CD14-positive monocyte (primary cell): Measurements from ENCODE around the gene UTP4. TPM values are rescaled to one million over a fixed set of nuclear protein-coding genes. Genes with fewer than 3 reads are reported as not detected.

Experiments used
- DNase-seq, 3 donors: peaks; one replicate each; pipeline ENCODE4 v3.0.0-alpha.2; 2011 to 2022
- H2AFZ ChIP-seq: 2 replicates; pipeline ENCODE4 v1.6.0; 2012; ENCODE audit warnings: mild to moderate bottlenecking, low read depth, low read length, inconsistent platforms; ENCODE audit not compliant: insufficient read depth, poor library complexity, severe bottlenecking
- H3K27ac ChIP-seq, 2 donors: 1 replicate in 1 of 2; 2 replicates in 1 of 2; pipeline ENCODE4 v1.5.1; 2012 to 2013; ENCODE audit warnings: low read length in 2 of 2, control low read depth in 1 of 2, inconsistent platforms in 1 of 2, low read depth in 1 of 2, mild to moderate bottlenecking in 1 of 2
- H3K27me3 ChIP-seq, 2 donors: one replicate each; pipeline versions ENCODE4 v1.6.0 to v1.6.1; 2011 to 2013; ENCODE audit warnings: low read length in 2 of 2; ENCODE audit not compliant: control insufficient read depth in 2 of 2, insufficient read depth in 2 of 2
- H3K36me3 ChIP-seq, 2 donors: replicated peaks in 1 of 2; 1 replicate in 1 of 2; 2 replicates in 1 of 2; pipeline versions ENCODE4 v1.5.1 to v1.6.1; 2012 to 2013; ENCODE audit warnings: low read length in 2 of 2, control low read depth in 1 of 2, inconsistent platforms in 1 of 2, mild to moderate bottlenecking in 1 of 2; ENCODE audit not compliant: insufficient read depth in 2 of 2, control insufficient read depth in 1 of 2
- H3K4me1 ChIP-seq, 2 donors: 1 replicate in 1 of 2; 2 replicates in 1 of 2; pipeline versions ENCODE4 v1.5.1 to v1.6.1; 2012 to 2013; ENCODE audit warnings: low read length in 2 of 2, control low read depth in 1 of 2, inconsistent platforms in 1 of 2, mild to moderate bottlenecking in 1 of 2, moderate library complexity in 1 of 2; ENCODE audit not compliant: insufficient read depth in 2 of 2, control insufficient read depth in 1 of 2
- H3K4me2 ChIP-seq: replicated peaks from 2 replicates; pipeline ENCODE3; 2012; ENCODE audit warnings: low read length, moderate library complexity, mild to moderate bottlenecking; ENCODE audit not compliant: poor library complexity, severe bottlenecking; ENCODE audit errors: extremely low read depth
- H3K4me3 ChIP-seq, 3 experiments: fragments of 200-600 bp in 1 of 3; sonication (generic) in 1 of 3; replicated peaks in 1 of 3; 1 replicate in 2 of 3; 2 replicates in 1 of 3; pipeline ENCODE4 v1.5.1; 2011 to 2013; ENCODE audit warnings: low read length in 3 of 3, mild to moderate bottlenecking in 3 of 3, control low read depth in 2 of 3, low read depth in 2 of 3, inconsistent platforms in 1 of 3, moderate library complexity in 1 of 3
- H3K79me2 ChIP-seq: 2 replicates; pipeline ENCODE4 v1.6.0; 2012; ENCODE audit warnings: mild to moderate bottlenecking, control low read depth, inconsistent platforms, low read length, moderate library complexity; ENCODE audit not compliant: insufficient read depth
- H3K9ac ChIP-seq: 2 replicates; pipeline ENCODE4 v1.6.0; 2017; ENCODE audit warnings: low read length, mild to moderate bottlenecking; ENCODE audit not compliant: insufficient read depth, poor library complexity, severe bottlenecking
- H3K9me3 ChIP-seq, 2 donors: replicated peaks in 1 of 2; 1 replicate in 1 of 2; 2 replicates in 1 of 2; pipeline versions ENCODE4 v1.5.1 to v1.6.1; 2012 to 2013; ENCODE audit warnings: low read length in 2 of 2, control low read depth in 1 of 2; ENCODE audit not compliant: control insufficient read depth in 1 of 2, insufficient read depth in 1 of 2
- H4K20me1 ChIP-seq: 2 replicates; pipeline ENCODE4 v1.6.0; 2012; ENCODE audit warnings: mild to moderate bottlenecking, low read length, control low read depth, moderate library complexity; ENCODE audit not compliant: insufficient read depth
- H3K27ac Mint-ChIP-seq, 7 donors: one replicate each; pipeline ENCODE4 v1.8.0; 2020; ENCODE audit warnings: mild to moderate bottlenecking in 7 of 7, mixed read lengths in 7 of 7, moderate library complexity in 6 of 7, inconsistent platforms in 2 of 7
- H3K27me3 Mint-ChIP-seq, 3 donors: one replicate each; pipeline ENCODE4 v1.8.0; 2021 to 2022; ENCODE audit warnings: low read depth in 3 of 3, mild to moderate bottlenecking in 3 of 3, mixed read lengths in 3 of 3, moderate library complexity in 3 of 3, inconsistent platforms in 1 of 3
- H3K36me3 Mint-ChIP-seq, 2 donors: one replicate each; pipeline ENCODE4 v1.8.0; 2020; ENCODE audit warnings: mixed read lengths in 2 of 2, inconsistent platforms in 1 of 2, mild to moderate bottlenecking in 1 of 2
- H3K4me1 Mint-ChIP-seq: one replicate; pipeline ENCODE4 v1.8.0; 2020; ENCODE audit warnings: mild to moderate bottlenecking, mixed read lengths
- H3K4me3 Mint-ChIP-seq, 2 donors: one replicate each; pipeline ENCODE4 v1.8.0; 2020; ENCODE audit warnings: mild to moderate bottlenecking in 2 of 2, mixed read lengths in 2 of 2, moderate library complexity in 1 of 2
- H3K9me3 Mint-ChIP-seq, 7 donors: one replicate each; pipeline ENCODE4 v1.8.0; 2020 to 2022; ENCODE audit warnings: mixed read lengths in 7 of 7, mild to moderate bottlenecking in 6 of 7, moderate library complexity in 6 of 7, inconsistent platforms in 2 of 7
- CTCF ChIP-seq: fragments of 200-600 bp; IDR thresholded peaks from one replicate; pipeline ENCODE4 v1.8.0; 2022; ENCODE audit warnings: antibody characterized with exemption, mild to moderate bottlenecking
- WGBS: methylation state at CpG from one replicate; pipeline ENCODE4 v1.1.5; 2013; ENCODE audit warnings: missing lambda C conversion rate; ENCODE audit not compliant: insufficient coverage; 5-methylcytosine and 5-hydroxymethylcytosine counted together
- intact Hi-C, 2 donors: fragments of 100-400 bp; cut with micrococcal nuclease; formaldehyde crosslinking; loops; one replicate each; pipeline versions ENCODE4 v1.15.0 to v1.15.1; 2023
- polyA plus RNA-seq, 3 donors: library from polyadenylated mRNA; depleted of rRNA in 1 of 3; unstranded in 2 of 3; stranded (reverse) in 1 of 3; fragments of 300-500 nt in 2 of 3; fragments of >200 nt in 1 of 3; fragmentation: Illumina TruSeq in 2 of 3; gene quantifications; 1 replicate in 2 of 3; 2 replicates in 1 of 3; pipeline ENCODE4 v1.2.3, GENCODE V29; 2012 to 2021

The UTP4 gene
- polyA plus RNA-seq, 3 donors: 15.3 to 27.8 (median 19.6) TPM

DNA sequence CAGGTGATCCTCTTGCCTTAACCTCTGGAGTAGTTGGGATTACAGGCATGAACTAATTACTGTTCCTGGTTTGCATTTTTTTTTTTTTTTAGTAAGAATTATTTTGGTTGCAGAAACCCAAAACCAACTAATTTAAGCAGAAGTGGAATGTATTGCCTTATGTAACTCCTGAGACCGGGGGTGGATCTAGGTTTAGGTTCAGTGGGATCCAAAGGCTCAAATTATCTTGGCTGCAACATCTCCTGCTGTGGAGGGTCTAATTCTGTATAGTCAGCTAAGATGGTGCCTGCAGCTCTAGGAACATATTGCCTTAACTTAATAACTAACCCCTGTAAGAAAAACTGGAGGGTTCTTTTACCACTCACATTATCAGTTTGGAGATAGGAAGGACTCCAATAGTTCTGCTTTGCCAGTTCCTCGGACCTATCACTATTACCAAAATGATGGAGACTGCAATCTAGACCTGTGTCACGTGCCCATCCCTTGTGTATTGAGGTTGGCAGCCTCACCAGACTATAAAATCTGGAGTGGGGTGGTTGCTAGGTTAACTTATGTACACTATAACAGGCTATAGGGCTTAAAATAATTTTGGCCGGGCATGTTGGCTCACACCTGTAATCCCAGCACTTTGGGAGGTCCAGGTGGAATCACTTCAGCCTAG is 63.0 kb downstream of the UTP4 start:
- no peaks in the 10 kb centered on the region for H3K36me3 ChIP-seq
- H3K4me3 ChIP-seq: no peak overlapping the region
- H3K79me2 ChIP-seq: no peaks in the 10 kb centered on the region
- H3K9me3 Mint-ChIP-seq: peaks cover 0 to 3% (median 0%) of the 10 kb centered on the region in 7 donors
- TF ChIP-seq CTCF: no peak
- H3K27me3 Mint-ChIP-seq: peaks cover 10 to 47% (median 18%) of the 10 kb centered on the region in 3 donors
- 100% methylated on average over 1 of the region's 4 CpGs for WGBS
- DNase-seq: no peak
- H3K9ac ChIP-seq: no peak overlapping the region
- peaks cover 12% of the 10 kb centered on the region for H3K4me1 Mint-ChIP-seq
- peaks cover 5 to 6% of the 10 kb centered on the region in 2 donors for H3K4me1 ChIP-seq
- H3K27ac ChIP-seq: no peak overlapping the region
- H4K20me1 ChIP-seq: peaks cover 54% of the 10 kb centered on the region
- H3K4me2 ChIP-seq: no peak overlapping the region
- H3K27me3 ChIP-seq: peaks cover 6 to 9% of the 10 kb centered on the region in 2 donors
- peak overlapping the region in 1 of 7 donors; percentile 35 for H3K27ac Mint-ChIP-seq
- no peak overlapping the region for H2AFZ ChIP-seq
- H3K9me3 ChIP-seq: no peaks in the 10 kb centered on the region
- intact Hi-C loops: no loop called here
- H3K36me3 Mint-ChIP-seq: no peaks in the 10 kb centered on the region
- no peak overlapping the region for H3K4me3 Mint-ChIP-seq

GRCh38 chr16:69197573-69197972 is 65.1 kb downstream of the UTP4 start:
- Histone ChIP-seq H3K36me3 (no peaks in the 10 kb centered on the region), H3K79me2 (no peaks in the 10 kb centered on the region), H3K4me1 (no peaks in the 10 kb centered on the region), H4K20me1 (peaks cover 44% of the 10 kb centered on the region), H3K9ac (no peak overlapping the region), H3K27me3 (peaks cover 5 to 9% of the 10 kb centered on the region in 2 donors), H2AFZ (no peak overlapping the region), H3K9me3 (no peaks in the 10 kb centered on the region), H3K4me2 (no peak overlapping the region), H3K27ac (no peak overlapping the region), H3K4me3 (no peak overlapping the region)
- peaks cover 5% of the 10 kb centered on the region for H3K4me1 Mint-ChIP-seq
- no peaks in the 10 kb centered on the region for H3K36me3 Mint-ChIP-seq
- no peak for DNase-seq
- H3K9me3 Mint-ChIP-seq: no peaks in the 10 kb centered on the region
- H3K27me3 Mint-ChIP-seq: peaks cover 7 to 36% (median 16%) of the 10 kb centered on the region in 3 donors
- no peak for TF ChIP-seq CTCF
- H3K27ac Mint-ChIP-seq: no peak overlapping the region
- no peak overlapping the region for H3K4me3 Mint-ChIP-seq
- intact Hi-C loops: no loop called here
